Mammary epithelial cell (primary cell): Measurements from ENCODE around the gene MBNL3.

Experiments
- EZH2 ChIP-seq: IDR thresholded peaks from 2 replicates; pipeline ENCODE4 v1.6.1; 2012; ENCODE audit warnings: low read length, inconsistent platforms, borderline replicate concordance
- TF ChIP-seq, protein P1 (sequence below), 2 donors: IDR thresholded peaks in 1 of 2; conservative IDR thresholded peaks in 1 of 2; 2 replicates each; pipeline ENCODE4 v1.5.1; 2011 to 2012; ENCODE audit warnings: inconsistent platforms in 2 of 2, low read length in 2 of 2, mild to moderate bottlenecking in 2 of 2, control low read depth in 1 of 2, low read depth in 1 of 2; ENCODE audit not compliant: insufficient read depth in 1 of 2; ENCODE audit errors: extremely low read depth in 1 of 2

DNA sequence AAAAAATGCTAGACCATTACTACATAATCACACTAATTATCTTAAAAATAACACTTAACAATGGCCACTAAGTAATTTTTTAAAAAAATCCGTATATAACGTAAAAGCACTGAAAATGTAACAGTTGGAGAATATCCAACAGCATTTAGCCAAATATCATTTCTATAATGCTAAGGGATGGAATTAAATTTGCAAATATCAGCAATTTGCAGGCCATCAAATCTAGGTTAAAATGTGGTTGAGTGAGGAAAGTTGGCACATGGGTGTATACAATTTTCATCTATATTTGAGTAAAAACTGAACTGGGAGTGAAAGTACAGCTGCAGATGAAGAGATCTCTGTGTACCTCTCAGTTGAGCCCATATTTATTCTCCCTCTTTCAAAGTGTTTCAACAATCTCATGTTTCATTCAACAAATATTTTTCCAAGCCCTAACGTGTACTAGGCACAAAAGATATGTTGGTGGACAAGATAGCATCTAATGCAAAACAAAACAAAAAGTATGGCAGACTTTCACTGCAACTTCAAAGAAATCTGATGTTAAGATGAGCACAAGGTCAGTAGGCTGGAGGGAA, 63.0 kb downstream of the MBNL3 start:
- TF ChIP-seq, protein P1, sequence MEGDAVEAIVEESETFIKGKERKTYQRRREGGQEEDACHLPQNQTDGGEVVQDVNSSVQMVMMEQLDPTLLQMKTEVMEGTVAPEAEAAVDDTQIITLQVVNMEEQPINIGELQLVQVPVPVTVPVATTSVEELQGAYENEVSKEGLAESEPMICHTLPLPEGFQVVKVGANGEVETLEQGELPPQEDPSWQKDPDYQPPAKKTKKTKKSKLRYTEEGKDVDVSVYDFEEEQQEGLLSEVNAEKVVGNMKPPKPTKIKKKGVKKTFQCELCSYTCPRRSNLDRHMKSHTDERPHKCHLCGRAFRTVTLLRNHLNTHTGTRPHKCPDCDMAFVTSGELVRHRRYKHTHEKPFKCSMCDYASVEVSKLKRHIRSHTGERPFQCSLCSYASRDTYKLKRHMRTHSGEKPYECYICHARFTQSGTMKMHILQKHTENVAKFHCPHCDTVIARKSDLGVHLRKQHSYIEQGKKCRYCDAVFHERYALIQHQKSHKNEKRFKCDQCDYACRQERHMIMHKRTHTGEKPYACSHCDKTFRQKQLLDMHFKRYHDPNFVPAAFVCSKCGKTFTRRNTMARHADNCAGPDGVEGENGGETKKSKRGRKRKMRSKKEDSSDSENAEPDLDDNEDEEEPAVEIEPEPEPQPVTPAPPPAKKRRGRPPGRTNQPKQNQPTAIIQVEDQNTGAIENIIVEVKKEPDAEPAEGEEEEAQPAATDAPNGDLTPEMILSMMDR (conservative IDR thresholded peaks at IDR 0.05 in 1 of 2, IDR thresholded peaks at IDR 0.05 in 1 of 2; ENCODE audit: extremely low read depth in 1 of 2, insufficient read depth in 1 of 2, low read depth in 1 of 2, low read length in 2 of 2): no peak
- no peak for TF ChIP-seq EZH2
